HG03280 (cell line): ENCODE measurements around the gene SLC30A1.
"Not testable (repeated sequence)": the region's sequence is repeated elsewhere in the genome, so short reads cannot be mapped to it uniquely, and the experiment has no call there.

Experiments used
- ATAC-seq: cut with Tn5 transposase; IDR thresholded peaks from one replicate; pipeline ENCODE4 v1.9.1; 2021; ENCODE audit warnings: mild to moderate bottlenecking, moderate library complexity; ENCODE audit not compliant: unreplicated experiment

The SLC30A1 gene

GRCh38 chr1:211551638-211552460 is 27.1 kb downstream of the SLC30A1 start:
- no peak for ATAC-seq

DNA sequence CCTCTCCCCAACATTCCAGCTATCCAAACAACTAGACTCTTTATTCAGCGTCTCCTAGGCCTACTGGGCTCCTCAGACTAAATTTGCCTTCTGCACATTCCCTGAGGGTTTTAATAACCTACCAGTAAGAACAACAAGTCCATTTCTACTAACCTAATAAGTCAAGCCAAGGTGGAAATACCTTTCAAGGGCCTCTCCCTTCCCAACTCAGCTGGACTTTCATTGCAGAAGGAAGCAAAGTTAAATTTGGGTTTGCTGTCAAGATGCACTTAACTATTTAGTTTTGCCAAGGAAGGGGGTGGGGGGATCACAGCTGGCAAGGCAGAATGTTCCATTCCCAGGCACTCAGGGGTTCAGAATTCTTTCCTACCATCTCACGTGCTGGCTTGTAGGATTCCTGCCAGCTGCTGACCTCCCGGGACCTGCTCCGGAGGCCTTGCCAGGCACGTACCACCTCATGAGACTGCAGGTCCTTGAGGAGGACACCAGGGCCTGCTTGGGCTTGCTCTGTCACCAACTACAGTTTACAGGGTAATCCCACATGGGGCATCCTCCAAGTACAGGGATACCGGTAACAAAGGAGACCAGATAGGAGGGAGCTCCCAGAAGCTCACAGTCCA is 29.8 kb downstream of the SLC30A1 start:
- ATAC-seq, result no peak

GRCh38 chr1:211548321-211549091 is 30.5 kb downstream of the SLC30A1 start:
- no peak for ATAC-seq

GRCh38 chr1:211547710-211548109 is 31.3 kb downstream of the SLC30A1 start:
- no peak for ATAC-seq

DNA sequence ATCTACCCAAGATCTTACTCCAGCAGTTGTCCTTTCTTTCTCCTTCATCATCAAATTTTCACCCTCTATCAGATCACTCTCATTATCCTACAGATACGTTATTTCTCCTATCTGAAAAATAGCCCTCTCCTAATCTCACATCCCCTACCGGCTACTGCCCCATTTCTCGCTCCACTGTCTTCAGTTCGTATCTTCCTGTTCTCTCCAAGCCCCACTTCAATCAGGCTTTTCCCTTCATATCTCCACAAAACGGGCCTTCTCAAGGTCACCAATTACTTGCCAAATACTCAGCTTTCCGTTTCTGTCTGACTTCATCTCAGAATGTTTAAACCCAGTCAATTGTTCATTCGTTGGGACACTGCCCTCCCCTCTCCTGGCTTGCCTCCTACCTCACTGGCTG is 32.4 kb downstream of the SLC30A1 start:
- no peak for ATAC-seq

DNA sequence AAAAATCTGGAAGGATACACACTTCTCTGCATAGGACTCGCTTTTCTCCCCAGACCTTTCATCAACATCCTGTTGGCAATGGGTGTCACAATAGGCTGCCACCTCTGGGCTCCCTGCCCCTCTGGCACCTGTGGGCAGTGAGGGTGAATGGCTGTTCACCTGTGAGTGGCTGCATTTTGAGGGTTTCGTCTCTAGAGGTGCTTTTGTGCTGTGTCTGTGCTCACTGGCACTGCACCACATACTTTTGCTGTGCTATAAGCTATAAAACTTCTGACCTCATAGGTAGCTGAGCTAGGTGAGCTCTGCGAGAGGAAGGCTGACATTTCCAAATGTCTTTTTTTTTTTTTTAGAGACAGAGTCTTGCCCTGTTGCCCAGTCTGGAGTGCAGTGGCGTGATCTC is 35.9 kb downstream of the SLC30A1 start:
- no peak for ATAC-seq

GRCh38 chr1:211541720-211542477 is 37.1 kb downstream of the SLC30A1 start:
- no peak for ATAC-seq

DNA sequence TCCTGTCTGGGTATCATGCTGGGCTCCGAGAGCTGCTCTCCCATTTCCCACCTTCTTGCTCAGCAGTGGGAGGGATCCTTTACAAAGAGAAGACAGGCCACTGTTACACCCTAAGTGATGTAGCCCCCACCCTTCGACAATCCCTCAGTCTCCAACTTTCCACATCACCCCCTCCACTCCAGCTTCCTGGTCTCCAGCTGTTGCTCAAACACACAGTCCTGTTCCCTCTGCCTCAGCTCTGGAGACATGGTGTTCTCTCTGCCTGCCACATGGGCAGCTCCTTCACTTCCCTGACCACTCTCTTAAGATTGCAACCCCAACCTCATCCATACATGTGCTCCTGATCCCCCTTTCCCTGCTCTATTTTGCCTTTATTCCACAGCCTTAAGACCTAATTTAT is 37.7 kb downstream of the SLC30A1 start:
- ATAC-seq, result no peak

GRCh38 chr1:211540824-211541223 is 38.1 kb downstream of the SLC30A1 start:
- ATAC-seq, result not testable (repeated sequence)

DNA sequence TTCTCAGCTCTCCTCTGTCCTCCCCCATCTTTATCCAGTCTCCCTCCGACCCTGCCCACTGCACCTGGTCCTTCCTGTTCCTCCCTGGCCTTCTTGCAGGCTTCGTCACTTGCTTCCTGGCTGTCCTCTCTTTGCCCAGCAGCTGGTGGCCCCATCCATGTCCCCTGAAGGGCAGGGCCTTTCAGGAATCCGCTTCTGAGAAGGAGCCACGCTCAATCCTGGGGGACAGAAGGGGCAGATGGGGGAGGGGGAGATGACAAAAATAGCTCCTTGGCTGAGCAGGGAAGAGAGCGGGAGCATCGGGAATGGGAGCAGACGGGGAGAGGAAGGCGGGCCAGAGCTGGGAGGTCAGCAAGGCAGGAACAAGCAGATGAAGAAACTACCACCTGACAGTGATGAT is 40.7 kb downstream of the SLC30A1 start:
- ATAC-seq, result no peak

DNA sequence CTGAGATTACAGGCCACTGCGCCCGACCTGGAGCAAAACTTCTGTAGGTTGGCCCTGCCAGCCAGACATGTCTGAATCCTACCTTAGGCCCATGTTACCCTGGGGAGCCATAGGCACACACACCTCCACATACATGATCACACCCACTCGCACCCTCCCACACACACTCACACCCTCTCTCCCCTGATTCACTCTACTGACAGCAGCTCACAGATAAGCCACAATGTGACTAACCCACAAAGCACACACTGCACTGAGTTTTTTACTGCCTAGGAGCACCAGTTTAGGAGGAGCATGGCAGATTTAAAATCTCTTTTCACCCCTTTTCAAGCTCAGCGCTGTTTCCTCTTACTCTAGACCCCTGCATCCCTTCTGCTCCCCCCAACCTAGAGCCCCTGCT is 41.7 kb downstream of the SLC30A1 start:
- no peak for ATAC-seq

- ATAC-seq, result no peak
These were observed 42.4 kb downstream of the SLC30A1 start for GRCh38 chr1:211536606-211537005.

- ATAC-seq, result no peak
These were observed 43.6 kb downstream of the SLC30A1 start for GRCh38 chr1:211535346-211535745.

- no peak for ATAC-seq
These were observed 44.2 kb downstream of the SLC30A1 start for GRCh38 chr1:211534545-211535291.

DNA sequence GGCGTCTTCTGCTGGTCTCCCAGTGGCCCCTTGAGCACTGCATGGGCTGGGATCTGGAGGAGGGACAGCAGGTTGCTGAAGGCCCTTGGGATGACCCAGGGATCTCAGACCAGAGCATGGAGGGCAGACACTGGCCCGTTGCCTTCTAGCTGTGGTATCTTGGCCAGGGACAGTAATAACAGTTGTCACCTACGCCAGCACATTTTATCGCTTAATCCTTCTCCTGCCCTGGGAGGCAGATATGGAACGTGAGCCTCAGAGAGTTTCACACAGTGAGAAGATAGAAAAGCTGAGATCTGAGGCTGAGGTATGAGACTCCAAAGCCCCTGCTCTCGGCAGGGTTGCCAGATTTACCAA is 46.9 kb downstream of the SLC30A1 start:
- ATAC-seq, result no peak

DNA sequence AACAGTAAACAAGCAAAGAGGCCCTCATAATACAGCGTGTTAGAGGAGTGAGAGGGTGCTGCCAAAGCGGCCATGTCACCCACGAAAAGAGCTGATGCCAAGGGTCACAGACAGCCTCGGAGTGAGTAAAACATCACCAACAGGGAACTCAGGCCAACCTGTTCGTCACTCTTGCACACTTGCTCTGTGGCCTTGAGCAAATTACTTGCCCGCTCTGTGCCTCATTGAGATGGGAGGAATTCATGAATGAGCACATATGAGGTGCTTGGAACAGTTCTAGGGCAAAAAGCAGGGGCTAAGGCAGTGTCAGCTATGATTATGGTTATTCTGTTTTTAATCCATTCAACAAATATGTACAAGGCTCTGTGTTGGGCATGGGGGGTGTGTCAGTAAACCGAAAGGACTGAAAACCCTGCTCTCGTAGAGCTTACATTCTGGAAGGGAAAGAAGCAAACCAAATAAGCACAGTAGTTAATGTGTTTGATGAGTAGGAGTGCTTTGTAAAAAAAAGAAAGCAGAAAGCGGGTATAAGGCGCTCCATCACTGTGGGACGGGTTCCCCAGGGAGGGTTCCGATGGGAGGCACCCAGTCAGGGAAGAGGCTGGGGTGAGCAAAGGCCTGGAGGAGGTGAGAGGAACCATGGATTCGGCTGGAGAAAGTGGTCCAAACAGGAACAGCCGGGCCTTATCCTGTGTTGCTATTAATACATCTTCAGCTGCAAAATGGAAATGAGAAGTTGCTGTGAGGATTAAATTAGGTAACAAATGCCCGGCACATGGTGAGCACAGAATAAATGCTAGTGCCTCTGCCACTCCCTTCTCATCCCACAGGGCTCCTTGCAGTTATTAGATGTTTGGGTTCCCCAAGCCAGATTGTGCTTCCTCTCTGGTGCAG is 47.5 kb downstream of the SLC30A1 start:
- ATAC-seq, result no peak

DNA sequence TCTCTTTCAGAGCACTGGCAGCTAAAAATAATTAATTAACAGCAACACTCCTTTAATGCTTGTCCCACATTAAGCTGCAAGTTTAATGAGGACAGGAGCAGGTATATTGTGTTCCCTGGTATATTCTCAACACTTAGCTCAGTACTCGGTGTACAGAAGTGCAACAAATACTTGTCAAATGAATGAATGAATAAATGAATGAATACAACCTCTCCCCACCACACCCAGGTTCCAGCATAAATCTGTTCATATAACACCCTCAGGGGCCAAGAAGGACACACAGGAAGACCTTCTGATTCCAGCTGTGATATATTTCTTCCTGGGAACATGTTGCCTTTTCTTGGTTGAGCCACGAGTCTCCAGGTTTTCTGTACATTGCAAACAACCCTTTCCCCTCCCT is 48.9 kb downstream of the SLC30A1 start:
- ATAC-seq, result no peak

DNA sequence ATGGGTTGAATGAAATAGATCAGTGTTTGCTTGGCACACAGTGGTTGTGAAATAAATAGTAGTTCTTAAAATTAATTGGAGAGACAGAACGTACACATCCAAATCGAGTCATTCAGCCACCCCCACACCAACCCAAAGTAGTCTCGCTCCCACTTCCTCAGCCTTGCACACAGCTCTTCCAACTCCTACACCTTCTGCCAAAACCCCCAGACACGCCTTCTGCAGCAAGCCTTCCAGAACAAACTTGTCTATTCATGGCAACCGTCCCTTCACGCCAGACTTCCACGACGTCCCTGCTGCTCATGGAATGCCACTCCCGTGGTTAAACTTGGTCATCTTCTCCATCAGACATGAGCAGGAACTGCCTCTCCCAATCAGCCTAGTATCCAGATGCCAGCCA is 49.5 kb downstream of the SLC30A1 start:
- ATAC-seq, result no peak

DNA sequence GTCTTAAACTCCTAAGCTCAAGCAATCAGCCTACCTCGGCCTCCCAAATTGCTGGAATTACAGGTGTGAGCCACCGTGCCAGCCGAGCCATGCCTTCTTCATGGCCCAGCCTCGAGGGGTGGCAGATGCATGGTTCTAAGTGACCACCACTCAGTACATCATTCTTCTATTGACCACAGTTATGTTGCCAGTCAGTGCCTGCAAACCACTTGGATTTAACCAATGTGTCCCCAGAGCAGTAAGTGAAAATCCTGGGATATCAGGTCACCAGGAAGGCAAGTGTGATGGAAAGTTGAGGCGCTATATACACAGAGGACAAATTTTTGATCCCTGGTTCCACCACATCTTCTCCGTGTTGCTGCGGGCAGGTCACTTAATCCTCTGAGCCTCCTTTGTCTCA is 50.0 kb downstream of the SLC30A1 start:
- no peak for ATAC-seq
